G401.6 (cell line): ENCODE results near the gene WNK2.

Source experiments
- FAIRE-seq: peaks from 2 replicates; lab custom pipeline; 2012; peaks lifted over from hg19 to GRCh38; lab: Jason Lieb, UNC

The WNK2 gene

GRCh38 chr9:93296889-93297480, 113.0 kb downstream of the WNK2 start:
- FAIRE-seq: no peak

- FAIRE-seq: no peak
These were observed 113.9 kb downstream of the WNK2 start for GRCh38 chr9:93297659-93298497.

GRCh38 chr9:93298498-93299417, 114.8 kb downstream of the WNK2 start:
- FAIRE-seq: no peak

GRCh38 chr9:93299418-93300174, 115.7 kb downstream of the WNK2 start:
- no peak for FAIRE-seq

GRCh38 chr9:93300175-93300572, 116.2 kb downstream of the WNK2 start:
- FAIRE-seq: no peak

- no peak for FAIRE-seq
These were observed 116.7 kb downstream of the WNK2 start for GRCh38 chr9:93300585-93301081.

- FAIRE-seq: no peak
These were observed 117.4 kb downstream of the WNK2 start for GRCh38 chr9:93301291-93301811.

- no peak for FAIRE-seq
These were observed 118.1 kb downstream of the WNK2 start for GRCh38 chr9:93301911-93302541.

- FAIRE-seq: no peak
These were observed 118.8 kb downstream of the WNK2 start for GRCh38 chr9:93302586-93303257.

- no peak for FAIRE-seq
These were observed 119.4 kb downstream of the WNK2 start for GRCh38 chr9:93303258-93303771.

GRCh38 chr9:93303806-93304573, 120.1 kb downstream of the WNK2 start:
- FAIRE-seq: no peak

- FAIRE-seq: no peak
These were observed 120.9 kb downstream of the WNK2 start for GRCh38 chr9:93304574-93305496.

GRCh38 chr9:93305497-93306020, 121.6 kb downstream of the WNK2 start:
- FAIRE-seq: no peak

GRCh38 chr9:93306081-93306480, 122.1 kb downstream of the WNK2 start:
- FAIRE-seq: no peak

GRCh38 chr9:93306579-93307091, 122.7 kb downstream of the WNK2 start:
- FAIRE-seq: no peak

- no peak for FAIRE-seq
These were observed 123.7 kb downstream of the WNK2 start for GRCh38 chr9:93307468-93308157.

- no peak for FAIRE-seq
These were observed 124.2 kb downstream of the WNK2 start for GRCh38 chr9:93308158-93308602.
